ENCODE results near the gene DNAH6.
A peak's percentile ranks its signal among the peaks of the same experiment; 100 is the strongest.

DNAH6 gene

GRCh38 chr2:84833481-84834150 lies 317.3 kb downstream of the DNAH6 start:
- no CpG with 5 or more reads among the region's 12 CpGs for whole genome bisulfite sequencing, 2 donors (ENCODE audit: extremely low coverage in 2 of 2, insufficient read length in 2 of 2, insufficient replicate concordance in 1 of 2)
- no peak overlapping the region for H3K4ac ChIP-seq (ENCODE audit: low read length)
- peak overlapping the region; percentile 46 for H3K18ac ChIP-seq (ENCODE audit: low read length)

GRCh38 chr2:84836215-84836614 lies 319.9 kb downstream of the DNAH6 start:
- Histone ChIP-seq H2BK120ac (ENCODE audit: low read depth, low read length) (no peak overlapping the region), H3K4me2 (ENCODE audit: insufficient read depth, low read length, poor library complexity, severe bottlenecking) (no peak overlapping the region), H3K23ac (ENCODE audit: low read depth, low read length, poor library complexity) (no peak overlapping the region), H3K27ac (replicated peaks; ENCODE audit: low read length) (no peak overlapping the region), H3K14ac (ENCODE audit: low read length) (no peak overlapping the region), H3K4me1 (ENCODE audit: control insufficient read depth in 2 of 2, insufficient read depth in 1 of 2, low read depth in 1 of 2, low read length in 2 of 2) (peaks cover 1 to 10% of the 10 kb centered on the region in 2 donors), H3K36me3 (replicated peaks in 1 of 2; ENCODE audit: control insufficient read depth in 2 of 2, insufficient read depth in 2 of 2, low read length in 2 of 2) (no peaks in the 10 kb centered on the region), H2BK12ac (ENCODE audit: low read length) (no peak overlapping the region), H2BK5ac (ENCODE audit: low read length) (no peak overlapping the region), H3K9ac (ENCODE audit: low read depth, low read length, poor library complexity) (no peak overlapping the region), H4K91ac (ENCODE audit: low read depth, low read length, poor library complexity) (no peak overlapping the region), H2BK15ac (ENCODE audit: low read length) (no peak overlapping the region), H4K8ac (ENCODE audit: low read depth, low read length) (no peak overlapping the region), H2AK5ac (ENCODE audit: low read depth, low read length) (no peak overlapping the region), H3K18ac (ENCODE audit: low read length) (no peak overlapping the region), H2AFZ (ENCODE audit: low read length) (no peak overlapping the region), H3K27me3 (ENCODE audit: control insufficient read depth in 3 of 3, insufficient read depth in 3 of 3, low read depth in 1 of 3, low read length in 3 of 3) (no peaks in the 10 kb centered on the region), H3K9me3 (replicated peaks in 1 of 2; ENCODE audit: control insufficient read depth in 2 of 2, insufficient read depth in 1 of 2, low read depth in 1 of 2, low read length in 2 of 2) (no peaks in the 10 kb centered on the region), H3K4ac (ENCODE audit: low read length) (no peak overlapping the region), H3K79me1 (ENCODE audit: low read depth, low read length) (no peaks in the 10 kb centered on the region), H3K4me3 (ENCODE audit: low read length in 2 of 2) (no peak overlapping the region)
- WGBS, 2 donors (ENCODE audit: extremely low coverage in 2 of 2, insufficient read length in 2 of 2, insufficient replicate concordance in 1 of 2) = no CpG with 5 or more reads among the region's 2 CpGs
- DNase-seq (ENCODE audit: low spot score) = no peak

More at GRCh38 chr2:84833481-84834150, 317.3 kb downstream of the DNAH6 start:
- Histone ChIP-seq H2AK5ac (ENCODE audit: low read depth, low read length) (peak overlapping the region; percentile 61), H2BK12ac (ENCODE audit: low read length) (no peak overlapping the region), H2AFZ (ENCODE audit: low read length) (no peak overlapping the region), H3K4me1 (ENCODE audit: control insufficient read depth in 2 of 2, insufficient read depth in 1 of 2, low read depth in 1 of 2, low read length in 2 of 2) (peaks cover 1 to 13% of the 10 kb centered on the region in 2 donors), H3K4me2 (ENCODE audit: insufficient read depth, low read length, poor library complexity, severe bottlenecking) (no peak overlapping the region), H3K23ac (ENCODE audit: low read depth, low read length, poor library complexity) (no peak overlapping the region), H3K4me3 (ENCODE audit: low read length in 2 of 2) (no peak overlapping the region), H3K9ac (ENCODE audit: low read depth, low read length, poor library complexity) (peak overlapping the region; percentile 63), H3K14ac (ENCODE audit: low read length) (peak overlapping the region; percentile 4), H2BK15ac (ENCODE audit: low read length) (no peak overlapping the region), H4K91ac (ENCODE audit: low read depth, low read length, poor library complexity) (peak overlapping the region; percentile 62), H3K27me3 (ENCODE audit: control insufficient read depth in 3 of 3, insufficient read depth in 3 of 3, low read depth in 1 of 3, low read length in 3 of 3) (peaks cover 0 to 4% (median 0%) of the 10 kb centered on the region in 3 experiments), H3K9me3 (replicated peaks in 1 of 2; ENCODE audit: control insufficient read depth in 2 of 2, insufficient read depth in 1 of 2, low read depth in 1 of 2, low read length in 2 of 2) (peaks cover 0 to 5% of the 10 kb centered on the region in 2 donors), H3K36me3 (replicated peaks in 1 of 2; ENCODE audit: control insufficient read depth in 2 of 2, insufficient read depth in 2 of 2, low read length in 2 of 2) (peaks cover 0 to 4% of the 10 kb centered on the region in 2 donors), H3K79me1 (ENCODE audit: low read depth, low read length) (peaks cover 4% of the 10 kb centered on the region), H3K27ac (replicated peaks; ENCODE audit: low read length) (no peak overlapping the region), H4K8ac (ENCODE audit: low read depth, low read length) (no peak overlapping the region), H2BK120ac (ENCODE audit: low read depth, low read length) (no peak overlapping the region), H2BK5ac (ENCODE audit: low read length) (no peak overlapping the region)
- no peak for DNase-seq (ENCODE audit: low spot score)

GRCh38 chr2:84838434-84839145 lies 322.3 kb downstream of the DNAH6 start:
- Histone ChIP-seq H2BK15ac (ENCODE audit: low read length) (no peak overlapping the region), H2BK120ac (ENCODE audit: low read depth, low read length) (no peak overlapping the region), H3K27ac (replicated peaks; ENCODE audit: low read length) (no peak overlapping the region), H2AK5ac (ENCODE audit: low read depth, low read length) (no peak overlapping the region), H3K18ac (ENCODE audit: low read length) (no peak overlapping the region), H4K8ac (ENCODE audit: low read depth, low read length) (no peak overlapping the region), H2AFZ (ENCODE audit: low read length) (no peak overlapping the region), H3K4me1 (ENCODE audit: control insufficient read depth in 2 of 2, insufficient read depth in 1 of 2, low read depth in 1 of 2, low read length in 2 of 2) (peaks cover 0 to 4% of the 10 kb centered on the region in 2 donors), H3K4me2 (ENCODE audit: insufficient read depth, low read length, poor library complexity, severe bottlenecking) (no peak overlapping the region), H3K23ac (ENCODE audit: low read depth, low read length, poor library complexity) (no peak overlapping the region), H3K36me3 (replicated peaks in 1 of 2; ENCODE audit: control insufficient read depth in 2 of 2, insufficient read depth in 2 of 2, low read length in 2 of 2) (no peaks in the 10 kb centered on the region), H3K4me3 (ENCODE audit: low read length in 2 of 2) (no peak overlapping the region), H2BK5ac (ENCODE audit: low read length) (no peak overlapping the region), H3K27me3 (ENCODE audit: control insufficient read depth in 3 of 3, insufficient read depth in 3 of 3, low read depth in 1 of 3, low read length in 3 of 3) (no peaks in the 10 kb centered on the region), H3K4ac (ENCODE audit: low read length) (no peak overlapping the region), H2BK12ac (ENCODE audit: low read length) (no peak overlapping the region), H3K14ac (ENCODE audit: low read length) (no peak overlapping the region), H3K9me3 (replicated peaks in 1 of 2; ENCODE audit: control insufficient read depth in 2 of 2, insufficient read depth in 1 of 2, low read depth in 1 of 2, low read length in 2 of 2) (no peaks in the 10 kb centered on the region), H3K9ac (ENCODE audit: low read depth, low read length, poor library complexity) (no peak overlapping the region), H4K91ac (ENCODE audit: low read depth, low read length, poor library complexity) (no peak overlapping the region), H3K79me1 (ENCODE audit: low read depth, low read length) (no peaks in the 10 kb centered on the region)
- DNase-seq (ENCODE audit: low spot score) = no peak
- WGBS, 2 donors (ENCODE audit: extremely low coverage in 2 of 2, insufficient read length in 2 of 2, insufficient replicate concordance in 1 of 2) = no CpG with 5 or more reads among the region's 2 CpGs

- Histone ChIP-seq H2BK12ac (ENCODE audit: low read length) (no peak overlapping the region), H3K4ac (ENCODE audit: low read length) (no peak overlapping the region), H3K4me2 (ENCODE audit: insufficient read depth, low read length, poor library complexity, severe bottlenecking) (no peak overlapping the region), H2AK5ac (ENCODE audit: low read depth, low read length) (no peak overlapping the region), H3K9ac (ENCODE audit: low read depth, low read length, poor library complexity) (no peak overlapping the region), H3K79me1 (ENCODE audit: low read depth, low read length) (no peaks in the 10 kb centered on the region), H4K8ac (ENCODE audit: low read depth, low read length) (no peak overlapping the region), H3K18ac (ENCODE audit: low read length) (no peak overlapping the region), H3K27ac (replicated peaks; ENCODE audit: low read length) (no peak overlapping the region), H2AFZ (ENCODE audit: low read length) (no peak overlapping the region), H3K4me3 (ENCODE audit: low read length in 2 of 2) (no peak overlapping the region), H4K91ac (ENCODE audit: low read depth, low read length, poor library complexity) (no peak overlapping the region), H3K4me1 (ENCODE audit: control insufficient read depth in 2 of 2, insufficient read depth in 1 of 2, low read depth in 1 of 2, low read length in 2 of 2) (peaks cover 0 to 4% of the 10 kb centered on the region in 2 donors), H3K23ac (ENCODE audit: low read depth, low read length, poor library complexity) (no peak overlapping the region), H2BK15ac (ENCODE audit: low read length) (no peak overlapping the region), H3K9me3 (replicated peaks in 1 of 2; ENCODE audit: control insufficient read depth in 2 of 2, insufficient read depth in 1 of 2, low read depth in 1 of 2, low read length in 2 of 2) (no peaks in the 10 kb centered on the region), H2BK120ac (ENCODE audit: low read depth, low read length) (no peak overlapping the region), H3K36me3 (replicated peaks in 1 of 2; ENCODE audit: control insufficient read depth in 2 of 2, insufficient read depth in 2 of 2, low read length in 2 of 2) (no peaks in the 10 kb centered on the region), H3K27me3 (ENCODE audit: control insufficient read depth in 3 of 3, insufficient read depth in 3 of 3, low read depth in 1 of 3, low read length in 3 of 3) (no peaks in the 10 kb centered on the region), H3K14ac (ENCODE audit: low read length) (no peak overlapping the region), H2BK5ac (ENCODE audit: low read length) (no peak overlapping the region)
- no CpG with 5 or more reads among the region's 4 CpGs for WGBS, 2 donors (ENCODE audit: extremely low coverage in 2 of 2, insufficient read length in 2 of 2, insufficient replicate concordance in 1 of 2)
- DNase-seq (ENCODE audit: low spot score) = no peak
Observed at GRCh38 chr2:84839851-84840250, 323.6 kb downstream of the DNAH6 start.

All from neuronal stem cell (in vitro differentiated cells).